Measurements from ENCODE around the gene ARNT2. TPM values are rescaled to one million over a fixed set of nuclear protein-coding genes. Genes with fewer than 3 reads are reported as not detected.

Gene ARNT2
- total and polyA plus RNA-seq, 4 donors: 2.0 to 12.2 (median 5.5) TPM

DNA sequence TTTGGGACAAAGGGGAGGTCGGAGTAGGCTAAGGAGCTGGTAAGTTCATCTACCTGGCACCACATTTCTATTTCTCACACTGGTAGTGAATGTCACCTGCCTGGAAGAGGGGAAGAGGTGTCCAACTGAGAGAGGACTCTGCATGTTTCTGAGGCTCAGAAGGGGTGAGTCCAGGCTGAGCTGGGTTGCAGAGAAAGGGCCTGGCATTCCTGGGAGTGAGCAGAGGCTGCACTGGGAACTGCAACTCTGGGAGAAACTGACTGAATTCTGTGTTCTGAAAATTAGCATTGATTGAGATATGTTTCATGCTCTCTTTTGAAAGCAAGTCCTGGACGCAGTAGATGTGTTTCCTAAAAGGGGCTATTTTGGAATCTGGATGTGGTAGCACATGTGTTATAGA lies 32.3 kb upstream of the ARNT2 start:
- no peaks in the 10 kb centered on the region for H3K36me3 ChIP-seq (ENCODE audit: control insufficient read depth in 4 of 4, insufficient read depth in 4 of 4, low read length in 4 of 4)
- H3K27me3 ChIP-seq (ENCODE audit: control insufficient read depth in 3 of 3, insufficient read depth in 3 of 3, low read length in 2 of 3): no peaks in the 10 kb centered on the region
- 87 to 92% methylated on average over 2 of the region's 2 CpGs for WGBS, 2 donors
- peaks cover 0 to 6% (median 0%) of the 10 kb centered on the region in 5 donors for H3K4me1 ChIP-seq (ENCODE audit: control insufficient read depth in 5 of 5, insufficient read depth in 5 of 5, low read length in 5 of 5)
- H3K9ac ChIP-seq (ENCODE audit: insufficient read depth in 1 of 2, low read length in 2 of 2): no peak overlapping the region
- no peak overlapping the region for H3K27ac ChIP-seq (ENCODE audit: low read depth in 1 of 2, low read length in 1 of 2)
- no peak for DNase-seq
- no peak for ATAC-seq (ENCODE audit: insufficient read depth, low FRiP score)
- peaks cover 2 to 21% (median 8%) of the 10 kb centered on the region in 4 donors for H3K9me3 ChIP-seq (ENCODE audit: control insufficient read depth in 4 of 4, insufficient read depth in 3 of 4, low read length in 3 of 4)
- no peak overlapping the region for H3K4me3 ChIP-seq
- no peak for TF ChIP-seq CTCF (IDR thresholded peaks at IDR 0.05; ENCODE audit: control extremely low read depth, extremely low read depth)

DNA sequence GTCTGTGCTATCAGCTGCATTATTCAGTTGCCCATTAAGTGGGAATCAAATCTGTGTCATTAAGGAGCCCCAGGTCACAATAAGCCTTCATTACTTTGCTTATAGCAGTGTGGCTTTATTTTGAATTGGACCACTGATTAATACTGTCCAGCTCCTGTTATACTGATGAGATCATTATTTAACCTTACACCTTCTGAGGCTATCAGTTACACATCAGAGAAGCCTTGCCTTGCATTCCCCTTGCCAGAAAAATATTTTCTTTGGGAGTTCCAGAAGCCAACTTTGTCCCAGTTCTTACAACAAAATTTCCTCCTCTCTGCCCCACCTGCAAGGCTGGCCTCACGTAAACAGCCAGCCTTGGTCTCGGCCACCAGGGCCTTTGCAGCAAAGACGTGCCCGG lies 29.7 kb upstream of the ARNT2 start:
- no peak overlapping the region for H3K4me3 ChIP-seq
- H3K36me3 ChIP-seq (ENCODE audit: control insufficient read depth in 4 of 4, insufficient read depth in 4 of 4, low read length in 4 of 4): no peaks in the 10 kb centered on the region
- WGBS, 2 donors: 67 to 73% methylated on average over 4 of the region's 4 CpGs
- DNase-seq (no peak), ATAC-seq (ENCODE audit: insufficient read depth, low FRiP score) (no peak)
- peaks cover 0 to 6% (median 0%) of the 10 kb centered on the region in 5 donors for H3K4me1 ChIP-seq (ENCODE audit: control insufficient read depth in 5 of 5, insufficient read depth in 5 of 5, low read length in 5 of 5)
- no peak overlapping the region for H3K9ac ChIP-seq (ENCODE audit: insufficient read depth in 1 of 2, low read length in 2 of 2)
- TF ChIP-seq CTCF (IDR thresholded peaks at IDR 0.05; ENCODE audit: control extremely low read depth, extremely low read depth): no peak
- no peaks in the 10 kb centered on the region for H3K27me3 ChIP-seq (ENCODE audit: control insufficient read depth in 3 of 3, insufficient read depth in 3 of 3, low read length in 2 of 3)
- H3K9me3 ChIP-seq (ENCODE audit: control insufficient read depth in 4 of 4, insufficient read depth in 3 of 4, low read length in 3 of 4): no peaks in the 10 kb centered on the region
- no peak overlapping the region for H3K27ac ChIP-seq (ENCODE audit: low read depth in 1 of 2, low read length in 1 of 2)

DNA sequence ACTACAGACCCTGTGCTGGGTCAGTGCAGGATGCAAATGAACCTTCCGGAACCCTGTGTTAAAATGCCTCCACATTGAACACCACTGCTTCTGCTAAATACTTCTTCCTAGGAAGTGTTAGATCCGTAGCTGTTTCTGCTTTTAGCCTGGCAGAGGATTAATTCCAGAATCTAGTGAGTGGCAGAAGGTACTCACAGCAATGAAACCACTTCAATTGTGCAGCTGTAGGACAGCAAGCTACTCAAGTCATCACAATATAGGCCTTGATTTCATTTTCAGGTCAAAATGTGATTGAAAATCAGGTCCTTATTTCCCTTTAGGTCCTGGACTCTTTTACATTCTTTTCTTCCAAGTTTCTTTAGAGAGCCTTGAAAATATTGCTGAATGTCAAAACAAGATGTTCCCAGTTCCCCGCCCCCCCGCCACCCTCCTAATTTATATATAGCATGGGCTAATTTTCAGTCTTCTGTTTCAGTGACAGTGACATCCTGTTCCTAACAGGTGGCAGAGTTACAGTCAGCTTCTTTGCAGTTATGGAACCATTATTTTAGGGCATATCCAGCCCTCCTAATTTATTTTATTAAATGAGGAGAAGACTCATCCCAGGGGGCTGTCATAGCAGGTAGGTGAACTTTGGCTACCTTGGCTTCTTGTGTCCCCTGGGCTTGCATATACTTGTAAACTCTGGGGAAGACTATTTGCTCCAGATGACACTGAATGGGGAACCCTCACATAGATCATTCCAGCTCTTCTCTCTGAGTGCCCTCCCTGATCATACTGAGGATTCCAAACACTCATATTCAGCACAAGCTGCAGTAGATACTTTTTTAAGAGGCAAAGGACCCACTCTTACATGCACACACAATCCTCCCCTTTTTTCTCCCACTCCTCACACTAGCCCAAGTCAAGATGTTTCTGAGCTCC lies 28.0 kb upstream of the ARNT2 start:
- H3K27me3 ChIP-seq (ENCODE audit: control insufficient read depth in 3 of 3, insufficient read depth in 3 of 3, low read length in 2 of 3): no peaks in the 10 kb centered on the region
- H3K36me3 ChIP-seq (ENCODE audit: control insufficient read depth in 4 of 4, insufficient read depth in 4 of 4, low read length in 4 of 4): no peaks in the 10 kb centered on the region
- H3K4me1 ChIP-seq (ENCODE audit: control insufficient read depth in 5 of 5, insufficient read depth in 5 of 5, low read length in 5 of 5): peaks cover 0 to 10% (median 0%) of the 10 kb centered on the region in 5 donors
- no peak overlapping the region for H3K4me3 ChIP-seq
- TF ChIP-seq CTCF (IDR thresholded peaks at IDR 0.05; ENCODE audit: control extremely low read depth, extremely low read depth): no peak
- H3K9ac ChIP-seq (ENCODE audit: insufficient read depth in 1 of 2, low read length in 2 of 2): no peak overlapping the region
- H3K27ac ChIP-seq (ENCODE audit: low read depth in 1 of 2, low read length in 1 of 2): no peak overlapping the region
- WGBS, 2 donors: 85 to 89% methylated on average over 4 of the region's 4 CpGs
- ATAC-seq (ENCODE audit: insufficient read depth, low FRiP score): no peak
- DNase-seq: no peak
- H3K9me3 ChIP-seq (ENCODE audit: control insufficient read depth in 4 of 4, insufficient read depth in 3 of 4, low read length in 3 of 4): no peaks in the 10 kb centered on the region
